Stomach (tissue), 9 donors: ENCODE data around the gene SEC23A. TPM values are rescaled to one million over a fixed set of nuclear protein-coding genes. Genes with fewer than 3 reads are reported as not detected.
"Not testable (repeated sequence)": the region's sequence is repeated elsewhere in the genome, so short reads cannot be mapped to it uniquely, and the experiment has no call there.

ENCODE experiments used
- DNase-seq, 2 donors: peaks; one replicate each; pipeline versions ENCODE4 v3.0.0 to v3.0.0-alpha.2; 2013 to 2019
- H3K27ac ChIP-seq, 5 donors: fragments of 200-600 bp in 4 of 5; sonication (generic) in 4 of 5; one replicate each; pipeline ENCODE4 v1.5.1; 2013 to 2019; ENCODE audit warnings: mild to moderate bottlenecking in 1 of 5, moderate library complexity in 1 of 5
- H3K27me3 ChIP-seq, 3 donors: fragments of 200-600 bp; sonication (generic); one replicate each; pipeline ENCODE4 v1.5.1; 2017 to 2019; ENCODE audit warnings: mixed run types in 1 of 3
- H3K36me3 ChIP-seq, 4 donors: fragments of 200-600 bp; sonication (generic); 1 replicate in 3 of 4; 2 replicates in 1 of 4; pipeline ENCODE4 v1.5.1; 2016 to 2019
- H3K4me1 ChIP-seq, 4 donors: fragments of 200-600 bp; sonication (generic); one replicate each; pipeline ENCODE4 v1.5.1; 2016 to 2019
- H3K4me3 ChIP-seq, 4 donors: fragments of 200-600 bp; sonication (generic) in 3 of 4; one replicate each; pipeline ENCODE4 v1.5.1; 2016 to 2019; ENCODE audit warnings: mild to moderate bottlenecking in 1 of 4
- H3K9me3 ChIP-seq, 4 donors: fragments of 200-600 bp; sonication (generic); one replicate each; pipeline ENCODE4 v1.5.1; 2016 to 2019
- EP300 ChIP-seq: sonication (generic); formaldehyde crosslinking; IDR thresholded peaks from one replicate; pipeline ENCODE4 v1.6.1; 2017; ENCODE audit warnings: antibody characterized with exemption
- POLR2A ChIP-seq, 4 donors: fragments of 450-650 bp; IDR thresholded peaks; one replicate each; pipeline ENCODE4 v1.6.1; 2016; ENCODE audit warnings: antibody characterized with exemption in 4 of 4, control low read depth in 2 of 4, mild to moderate bottlenecking in 1 of 4, moderate library complexity in 1 of 4
- POLR2AphosphoS5 ChIP-seq, 3 donors: sonication (generic); formaldehyde crosslinking; IDR thresholded peaks; one replicate each; pipeline ENCODE4 v1.6.1; 2016; ENCODE audit warnings: antibody characterized with exemption in 3 of 3
- WGBS, 5 donors: extraction: QIAGEN DNeasy Blood & Tissue Kit in 3 of 5; methylation state at CpG; one replicate each; pipeline versions ENCODE4 v1.1.5 to v1.1.7; 2013 to 2018; 5-methylcytosine and 5-hydroxymethylcytosine counted together
- intact Hi-C: fragments of 100-400 bp; cut with DNase I; formaldehyde crosslinking; loops from one replicate; pipeline ENCODE4 v1.15.1; 2023; ENCODE audit warnings: low total_unique reads
- polyA plus RNA-seq, 3 donors: library from polyadenylated mRNA; stranded (reverse); fragments of 200-250 nt; gene quantifications; one replicate each; pipeline ENCODE4 v1.2.3, GENCODE V29; 2013
- total RNA-seq, 5 donors: library from RNA; depleted of rRNA; stranded (reverse); fragments of >200 nt; gene quantifications; one replicate each; pipeline versions ENCODE4 v1.1.0 to v1.2.3, GENCODE V29; 2014 to 2016
- TF ChIP-seq, protein P1 (sequence below), 7 experiments: fragments of 450-650 bp in 4 of 7; fragments of 200-600 bp in 3 of 7; sonication (generic) in 3 of 7; IDR thresholded peaks; one replicate each; pipeline ENCODE4 v1.5.1; 2016 to 2019; ENCODE audit warnings: antibody characterized with exemption in 7 of 7, control low read depth in 2 of 7, mild to moderate bottlenecking in 1 of 7
- donor health status: healthy with polysubstance abuse.
- donor health status: Bipolar disorder and iron deficiency.
- donor health status: healthy.

The SEC23A gene
- total and polyA plus RNA-seq, 8 donors, result 12.3 to 584 (median 68.6) TPM

DNA sequence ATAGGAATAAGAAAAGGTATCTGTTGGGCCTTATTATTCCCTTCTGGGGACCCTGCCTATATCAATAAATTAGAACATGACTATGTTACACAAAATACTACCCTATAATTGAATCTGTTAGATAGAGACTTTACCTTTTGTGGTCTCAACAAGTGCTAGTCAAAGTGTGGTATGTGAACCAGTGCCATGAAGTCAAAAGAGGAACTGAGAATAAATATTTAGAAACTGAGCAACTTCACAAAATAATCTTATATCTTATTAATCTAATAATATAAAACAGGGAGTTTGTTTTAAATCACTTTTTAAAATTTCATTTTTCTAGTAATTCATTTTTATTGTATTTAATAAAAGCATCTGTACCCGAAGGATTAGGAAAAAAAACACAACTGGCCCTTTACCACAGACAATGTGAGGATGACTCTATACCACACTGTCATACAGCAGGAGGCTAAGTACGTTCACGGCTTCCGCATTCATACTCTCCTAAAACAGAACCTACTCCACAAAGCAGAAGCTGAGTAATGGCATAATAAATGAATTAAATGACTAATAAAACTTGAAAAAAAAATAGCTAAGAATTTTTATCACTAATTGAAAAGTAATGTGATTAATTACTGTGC is 42.1 kb downstream of the SEC23A start:
- Histone ChIP-seq H3K9me3 (peaks cover 7 to 22% (median 13%) of the 10 kb centered on the region in 4 donors), H3K27ac (no peak overlapping the region), H3K4me1 (peaks cover 0 to 8% (median 4%) of the 10 kb centered on the region in 4 donors), H3K36me3 (peaks cover 21 to 95% (median 93%) of the 10 kb centered on the region in 4 donors), H3K27me3 (no peaks in the 10 kb centered on the region), H3K4me3 (no peak overlapping the region)
- intact Hi-C loops, result no loop called here
- TF ChIP-seq POLR2AphosphoS5 (IDR thresholded peaks at IDR 0.05), result no peak
- TF ChIP-seq POLR2A (IDR thresholded peaks at IDR 0.05), result no peak
- TF ChIP-seq, protein P1, sequence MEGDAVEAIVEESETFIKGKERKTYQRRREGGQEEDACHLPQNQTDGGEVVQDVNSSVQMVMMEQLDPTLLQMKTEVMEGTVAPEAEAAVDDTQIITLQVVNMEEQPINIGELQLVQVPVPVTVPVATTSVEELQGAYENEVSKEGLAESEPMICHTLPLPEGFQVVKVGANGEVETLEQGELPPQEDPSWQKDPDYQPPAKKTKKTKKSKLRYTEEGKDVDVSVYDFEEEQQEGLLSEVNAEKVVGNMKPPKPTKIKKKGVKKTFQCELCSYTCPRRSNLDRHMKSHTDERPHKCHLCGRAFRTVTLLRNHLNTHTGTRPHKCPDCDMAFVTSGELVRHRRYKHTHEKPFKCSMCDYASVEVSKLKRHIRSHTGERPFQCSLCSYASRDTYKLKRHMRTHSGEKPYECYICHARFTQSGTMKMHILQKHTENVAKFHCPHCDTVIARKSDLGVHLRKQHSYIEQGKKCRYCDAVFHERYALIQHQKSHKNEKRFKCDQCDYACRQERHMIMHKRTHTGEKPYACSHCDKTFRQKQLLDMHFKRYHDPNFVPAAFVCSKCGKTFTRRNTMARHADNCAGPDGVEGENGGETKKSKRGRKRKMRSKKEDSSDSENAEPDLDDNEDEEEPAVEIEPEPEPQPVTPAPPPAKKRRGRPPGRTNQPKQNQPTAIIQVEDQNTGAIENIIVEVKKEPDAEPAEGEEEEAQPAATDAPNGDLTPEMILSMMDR (IDR thresholded peaks at IDR 0.05), result no peak
- no peak for TF ChIP-seq EP300
- 89 to 97% (median 94%) methylated on average over 4 of the region's 4 CpGs for WGBS, 5 donors
- DNase-seq, result no peak

DNA sequence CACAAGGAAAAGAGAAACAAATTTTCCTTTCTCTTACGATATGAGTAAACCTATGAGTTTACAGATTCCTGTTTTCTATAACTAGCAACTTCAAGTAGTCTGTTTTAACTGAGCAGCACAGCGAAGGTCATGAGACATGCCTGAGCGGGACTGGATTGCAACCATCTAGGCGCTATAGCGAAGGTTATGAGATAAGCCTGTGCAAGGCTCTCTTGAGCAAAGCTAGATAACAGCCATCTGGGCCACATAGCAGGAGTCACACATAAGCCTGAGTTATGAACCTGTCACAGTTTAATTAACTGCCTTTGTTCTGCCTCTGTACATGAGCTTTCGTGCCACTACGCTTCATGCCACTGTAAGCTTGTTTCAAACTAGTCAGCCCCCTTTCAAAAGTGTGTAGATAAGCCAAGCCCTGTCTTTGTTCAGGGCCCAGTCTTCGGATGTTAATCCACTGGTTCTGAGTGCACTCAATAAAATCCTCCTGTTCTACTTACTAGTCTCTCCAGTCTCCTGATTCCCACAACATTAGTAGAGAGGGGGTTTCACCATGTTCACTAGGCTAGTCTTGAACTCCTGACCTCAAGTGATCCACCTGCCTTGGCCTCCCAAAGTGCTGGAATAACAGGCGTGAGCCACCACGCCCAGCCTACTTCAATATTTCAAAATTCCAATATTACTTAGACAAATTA is 47.1 kb downstream of the SEC23A start:
- 84 to 88% (median 87%) methylated on average over 10 of the region's 10 CpGs for WGBS, 5 donors

GRCh38 chr14:39052869-39053454 is 50.1 kb downstream of the SEC23A start:
- peaks cover 66 to 100% (median 97%) of the 10 kb centered on the region in 4 donors for H3K36me3 ChIP-seq

More for the DNA sequence above, 47.1 kb downstream of the SEC23A start:
- peak in 1 of 2 donors; percentile 4 for DNase-seq
- H3K27ac ChIP-seq, result no peak overlapping the region
- intact Hi-C loops, result no loop called here
- peaks cover 52 to 98% (median 96%) of the 10 kb centered on the region in 4 donors for H3K36me3 ChIP-seq
- H3K4me3 ChIP-seq, result no peak overlapping the region
- no peaks in the 10 kb centered on the region for H3K27me3 ChIP-seq
- H3K9me3 ChIP-seq, result peaks cover 7 to 33% (median 22%) of the 10 kb centered on the region in 4 donors
- TF ChIP-seq POLR2AphosphoS5 (IDR thresholded peaks at IDR 0.05) (no peak), EP300 (no peak), POLR2A (IDR thresholded peaks at IDR 0.05) (no peak)
- TF ChIP-seq, protein P1 (IDR thresholded peaks at IDR 0.05), result no peak
- H3K4me1 ChIP-seq, result peaks cover 0 to 8% (median 4%) of the 10 kb centered on the region in 4 donors

GRCh38 chr14:39050389-39050788 is 52.6 kb downstream of the SEC23A start:
- Histone ChIP-seq H3K4me1 (no peaks in the 10 kb centered on the region), H3K27me3 (no peaks in the 10 kb centered on the region), H3K36me3 (peaks cover 66 to 100% (median 99%) of the 10 kb centered on the region in 4 donors), H3K4me3 (no peak overlapping the region), H3K27ac (no peak overlapping the region), H3K9me3 (peaks cover 0 to 6% (median 3%) of the 10 kb centered on the region in 4 donors)
- peak in 1 of 2 donors; percentile 15 for DNase-seq
- 72 to 85% (median 79%) methylated on average over 2 of the region's 2 CpGs for WGBS, 5 donors
- intact Hi-C loops, result no loop called here
- TF ChIP-seq POLR2A (IDR thresholded peaks at IDR 0.05) (no peak), POLR2AphosphoS5 (IDR thresholded peaks at IDR 0.05) (peak in 1 of 3 donors; percentile 30)

More at GRCh38 chr14:39052869-39053454, 50.1 kb downstream of the SEC23A start:
- peaks cover 7 to 32% (median 22%) of the 10 kb centered on the region in 4 donors for H3K9me3 ChIP-seq
- H3K4me3 ChIP-seq, intact Hi-C loops, H3K27ac ChIP-seq, DNase-seq, H3K4me1 ChIP-seq, H3K27me3 ChIP-seq: not testable (repeated sequence)
- 91 to 96% (median 93%) methylated on average over 5 of the region's 5 CpGs for WGBS, 5 donors

DNA sequence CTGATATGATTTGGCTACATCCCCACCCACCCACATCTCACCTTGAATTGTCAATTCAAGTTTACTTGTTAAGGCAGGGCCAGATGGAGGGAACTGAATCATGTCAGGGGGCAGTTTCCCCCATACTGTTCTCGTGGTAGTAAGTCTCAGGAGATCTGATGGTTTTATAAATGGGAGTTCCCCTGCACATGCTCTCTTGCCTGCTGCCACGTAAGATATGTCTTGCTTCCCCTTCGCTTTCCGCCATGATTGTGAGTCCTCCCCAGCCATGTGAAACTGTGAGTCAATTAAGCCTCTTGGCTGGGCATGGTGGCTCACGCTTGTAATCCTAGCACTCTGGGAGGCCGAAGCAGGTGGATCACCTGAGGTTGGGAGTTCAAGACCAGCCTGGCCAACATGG is 57.1 kb downstream of the SEC23A start:
- DNase-seq, H3K9me3 ChIP-seq, H3K4me1 ChIP-seq, intact Hi-C loops, H3K4me3 ChIP-seq, H3K27me3 ChIP-seq, H3K27ac ChIP-seq: not testable (repeated sequence)
- 92 to 98% (median 96%) methylated on average over 6 of the region's 6 CpGs for WGBS, 5 donors
- peaks cover 48 to 96% (median 94%) of the 10 kb centered on the region in 4 donors for H3K36me3 ChIP-seq
